Measurements from ENCODE around the gene MCC.

The MCC gene

GRCh38 chr5:113271745-113272454, 216.4 kb downstream of the MCC start:
- no peaks in the 10 kb centered on the region for H3K27me3 ChIP-seq (ENCODE audit: insufficient read depth, poor library complexity, severe bottlenecking)
- DNase-seq (ENCODE audit: low read depth in 1 of 2, low spot score in 1 of 2) = no peak
- no peak overlapping the region for H3K27ac ChIP-seq (replicated peaks)
- H3K4me3 ChIP-seq (replicated peaks; ENCODE audit: insufficient read depth, low read length) = no peak overlapping the region
- TF ChIP-seq GABPA (IDR thresholded peaks at IDR 0.05; ENCODE audit: low read depth) (no peak), CTCF (IDR thresholded peaks at IDR 0.05; ENCODE audit: insufficient read depth, low read length) (no peak), POLR2AphosphoS5 (IDR thresholded peaks at IDR 0.05; ENCODE audit: low read depth) (no peak), REST (IDR thresholded peaks at IDR 0.05; ENCODE audit: insufficient replicate concordance, low read depth) (no peak), SPI1 (IDR thresholded peaks at IDR 0.05; ENCODE audit: borderline replicate concordance, low read depth) (no peak)

GRCh38 chr5:113271015-113271414, 217.2 kb downstream of the MCC start:
- TF ChIP-seq SPI1 (IDR thresholded peaks at IDR 0.05; ENCODE audit: borderline replicate concordance, low read depth) = no peak
- no peak for TF ChIP-seq GABPA (IDR thresholded peaks at IDR 0.05; ENCODE audit: low read depth)
- TF ChIP-seq REST (IDR thresholded peaks at IDR 0.05; ENCODE audit: insufficient replicate concordance, low read depth) = no peak
- no peak for TF ChIP-seq POLR2AphosphoS5 (IDR thresholded peaks at IDR 0.05; ENCODE audit: low read depth)
- Histone ChIP-seq H3K27me3 (ENCODE audit: insufficient read depth, poor library complexity, severe bottlenecking) (no peaks in the 10 kb centered on the region), H3K27ac (replicated peaks) (no peak overlapping the region), H3K4me3 (replicated peaks; ENCODE audit: insufficient read depth, low read length) (no peak overlapping the region)
- no peak for DNase-seq (ENCODE audit: low read depth in 1 of 2, low spot score in 1 of 2)

- no peaks in the 10 kb centered on the region for H3K27me3 ChIP-seq (ENCODE audit: insufficient read depth, poor library complexity, severe bottlenecking)
- TF ChIP-seq POLR2AphosphoS5 (IDR thresholded peaks at IDR 0.05; ENCODE audit: low read depth) = no peak
- no peak for TF ChIP-seq SPI1 (IDR thresholded peaks at IDR 0.05; ENCODE audit: borderline replicate concordance, low read depth)
- no peak for DNase-seq (ENCODE audit: low read depth in 1 of 2, low spot score in 1 of 2)
- H3K27ac ChIP-seq (replicated peaks) = no peak overlapping the region
- H3K4me3 ChIP-seq (replicated peaks; ENCODE audit: insufficient read depth, low read length) = no peak overlapping the region
Measured at GRCh38 chr5:113270086-113270485, 218.2 kb downstream of the MCC start.

- TF ChIP-seq CTCF (IDR thresholded peaks at IDR 0.05; ENCODE audit: insufficient read depth, low read length) = no peak
- no peak for TF ChIP-seq POLR2AphosphoS5 (IDR thresholded peaks at IDR 0.05; ENCODE audit: low read depth)
- no peak for TF ChIP-seq GABPA (IDR thresholded peaks at IDR 0.05; ENCODE audit: low read depth)
- no peak for TF ChIP-seq REST (IDR thresholded peaks at IDR 0.05; ENCODE audit: insufficient replicate concordance, low read depth)
- TF ChIP-seq SPI1 (IDR thresholded peaks at IDR 0.05; ENCODE audit: borderline replicate concordance, low read depth) = no peak
- no peak for DNase-seq (ENCODE audit: low read depth in 1 of 2, low spot score in 1 of 2)
- Histone ChIP-seq H3K4me3 (replicated peaks; ENCODE audit: insufficient read depth, low read length) (no peak overlapping the region), H3K27ac (replicated peaks) (no peak overlapping the region), H3K27me3 (ENCODE audit: insufficient read depth, poor library complexity, severe bottlenecking) (no peaks in the 10 kb centered on the region)
Measured at GRCh38 chr5:113269023-113269997, 218.9 kb downstream of the MCC start.
